DOHH2 (cell line): ENCODE results near the gene TNPO3.
"Not testable (repeated sequence)": the region's sequence is repeated elsewhere in the genome, so short reads cannot be mapped to it uniquely, and the experiment has no call there.

Experiments
- H3F3A ChIP-seq: fragments of 200-600 bp; sonication (generic), shearing (Covaris generic); 2 replicates; pipeline ENCODE4 v1.6.0; 2016; ENCODE audit warnings: antibody characterized with exemption, mild to moderate bottlenecking; ENCODE audit not compliant: control insufficient read depth, insufficient read depth
- H3K27ac ChIP-seq: fragments of 200-600 bp; sonication (generic); 2 replicates; pipeline ENCODE4 v1.5.1; 2014; ENCODE audit warnings: low read depth, mild to moderate bottlenecking, low read length, moderate library complexity
- H3K27me3 ChIP-seq: fragments of 200-600 bp; sonication (generic); 2 replicates; pipeline ENCODE4 v1.6.1; 2014; ENCODE audit warnings: mild to moderate bottlenecking, low read length, mixed read lengths; ENCODE audit not compliant: control insufficient read depth
- H3K36me3 ChIP-seq: fragments of 200-600 bp; sonication (generic); 2 replicates; pipeline ENCODE4 v1.6.1; 2014; ENCODE audit warnings: mild to moderate bottlenecking, low read length, moderate library complexity, mixed read lengths; ENCODE audit not compliant: control insufficient read depth
- H3K4me1 ChIP-seq: fragments of 200-600 bp; sonication (generic); 2 replicates; pipeline ENCODE4 v1.6.1; 2014; ENCODE audit warnings: mild to moderate bottlenecking, low read length, mixed read lengths; ENCODE audit not compliant: control insufficient read depth
- H3K4me2 ChIP-seq: fragments of 200-600 bp; sonication (generic); 2 replicates; pipeline ENCODE4 v1.6.0; 2014; ENCODE audit warnings: mild to moderate bottlenecking, low read length, moderate library complexity
- H3K4me3 ChIP-seq: fragments of 200-600 bp; sonication (generic); 2 replicates; pipeline ENCODE4 v1.5.1; 2014; ENCODE audit warnings: mild to moderate bottlenecking, low read length, mixed read lengths
- H3K79me2 ChIP-seq: fragments of 200-600 bp; sonication (generic); 2 replicates; pipeline ENCODE4 v1.6.1; 2014; ENCODE audit warnings: mild to moderate bottlenecking, low read length, mixed read lengths; ENCODE audit not compliant: control insufficient read depth
- H3K9me2 ChIP-seq: fragments of 200-600 bp; sonication (generic); replicated peaks from 2 replicates; pipeline ENCODE4 v1.6.1; 2014; ENCODE audit warnings: mild to moderate bottlenecking, low read length, mixed read lengths; ENCODE audit not compliant: control insufficient read depth
- H3K9me3 ChIP-seq: fragments of 200-600 bp; sonication (generic); 2 replicates; pipeline ENCODE4 v1.6.1; 2014; ENCODE audit warnings: antibody characterized with exemption, low read length, mixed read lengths; ENCODE audit not compliant: control insufficient read depth, insufficient read depth
- H4K20me1 ChIP-seq: fragments of 200-600 bp; sonication (generic); 2 replicates; pipeline ENCODE4 v1.6.0; 2014; ENCODE audit warnings: low read depth, mild to moderate bottlenecking, antibody characterized with exemption, low read length, moderate library complexity; ENCODE audit not compliant: control insufficient read depth, insufficient read depth
- CTCF ChIP-seq: fragments of 200-600 bp; sonication (generic); IDR thresholded peaks from one replicate; pipeline ENCODE4 v1.5.1; 2014; ENCODE audit warnings: antibody characterized with exemption, mild to moderate bottlenecking, low read depth, low read length; ENCODE audit not compliant: poor library complexity, severe bottlenecking
- EZH2phosphoT487 ChIP-seq: fragments of 200-600 bp; sonication (generic); IDR thresholded peaks from 2 replicates; pipeline ENCODE4 v1.6.1; 2017; ENCODE audit warnings: borderline replicate concordance, mild to moderate bottlenecking, antibody characterized with exemption, low read length, moderate library complexity, mixed read lengths

TNPO3 gene

GRCh38 chr7:129072479-129073011 lies 17.6 kb upstream of the TNPO3 start:
- Histone ChIP-seq H3F3A (no peaks in the 10 kb centered on the region), H3K4me1 (no peaks in the 10 kb centered on the region), H3K36me3 (no peaks in the 10 kb centered on the region), H3K9me2 (no peaks in the 10 kb centered on the region), H3K27ac (no peak overlapping the region), H3K79me2 (no peaks in the 10 kb centered on the region), H3K4me2 (no peak overlapping the region), H3K27me3 (no peaks in the 10 kb centered on the region), H4K20me1 (no peaks in the 10 kb centered on the region), H3K4me3 (no peak overlapping the region), H3K9me3 (no peaks in the 10 kb centered on the region)
- TF ChIP-seq CTCF = no peak
- no peak for TF ChIP-seq EZH2phosphoT487

GRCh38 chr7:129069021-129069420 lies 14.1 kb upstream of the TNPO3 start:
- TF ChIP-seq CTCF (no peak), EZH2phosphoT487 (no peak)
- no peaks in the 10 kb centered on the region for H3K36me3 ChIP-seq
- H3K27me3 ChIP-seq = peaks cover 3% of the 10 kb centered on the region; the same call in 1 of the 2 replicates
- no peaks in the 10 kb centered on the region for H3K4me1 ChIP-seq
- H3F3A ChIP-seq = no peaks in the 10 kb centered on the region
- no peak overlapping the region for H3K4me2 ChIP-seq
- no peaks in the 10 kb centered on the region for H3K9me3 ChIP-seq
- no peak overlapping the region for H3K27ac ChIP-seq
- no peaks in the 10 kb centered on the region for H3K9me2 ChIP-seq
- no peaks in the 10 kb centered on the region for H4K20me1 ChIP-seq
- H3K4me3 ChIP-seq = no peak overlapping the region
- H3K79me2 ChIP-seq = no peaks in the 10 kb centered on the region

GRCh38 chr7:129067943-129068548 lies 13.1 kb upstream of the TNPO3 start:
- Histone ChIP-seq H3K4me1 (no peaks in the 10 kb centered on the region), H3K4me3 (no peak overlapping the region), H4K20me1 (no peaks in the 10 kb centered on the region), H3K4me2 (no peak overlapping the region), H3K9me3 (no peaks in the 10 kb centered on the region), H3K9me2 (no peaks in the 10 kb centered on the region), H3K79me2 (no peaks in the 10 kb centered on the region), H3K36me3 (no peaks in the 10 kb centered on the region), H3K27ac (no peak overlapping the region), H3K27me3 (peaks cover 3% of the 10 kb centered on the region; the same call in 1 of the 2 replicates), H3F3A (no peaks in the 10 kb centered on the region)
- no peak for TF ChIP-seq EZH2phosphoT487
- no peak for TF ChIP-seq CTCF

- H3K79me2 ChIP-seq, H3F3A ChIP-seq, H3K36me3 ChIP-seq, H3K4me2 ChIP-seq, H3K27ac ChIP-seq, H3K27me3 ChIP-seq, H4K20me1 ChIP-seq, H3K4me3 ChIP-seq, H3K9me3 ChIP-seq, H3K4me1 ChIP-seq, H3K9me2 ChIP-seq: not testable (repeated sequence)
These were observed 12.2 kb upstream of the TNPO3 start for GRCh38 chr7:129067132-129067561.
